Neural crest cell (in vitro differentiated cells): ENCODE measurements around the gene SDHC. TPM values are rescaled to one million over a fixed set of nuclear protein-coding genes. Genes with fewer than 3 reads are reported as not detected.

Experiments used
- DNase-seq: peaks from one replicate; pipeline ENCODE4 v3.0.0; 2021; ENCODE audit warnings: low read depth, mixed read lengths, low spot score
- H3K27ac Mint-ChIP-seq: one replicate; pipeline ENCODE4 v1.8.0; 2021; ENCODE audit warnings: mild to moderate bottlenecking, mixed read lengths; ENCODE audit not compliant: unreplicated experiment
- H3K27me3 Mint-ChIP-seq: 2 replicates; pipeline ENCODE4 v1.8.0; 2021; ENCODE audit warnings: low read depth, mild to moderate bottlenecking, mixed read lengths
- H3K36me3 Mint-ChIP-seq: 2 replicates; pipeline ENCODE4 v1.8.0; 2021; ENCODE audit warnings: low read depth, mild to moderate bottlenecking, mixed read lengths
- H3K4me1 Mint-ChIP-seq: 2 replicates; pipeline ENCODE4 v1.8.0; 2021; ENCODE audit warnings: mixed read lengths
- H3K4me3 Mint-ChIP-seq: one replicate; pipeline ENCODE4 v1.8.0; 2021; ENCODE audit warnings: mild to moderate bottlenecking, mixed read lengths
- H3K9me3 Mint-ChIP-seq: 2 replicates; pipeline ENCODE4 v1.8.0; 2021; ENCODE audit warnings: mixed read lengths
- CTCF ChIP-seq: fragments of 200-600 bp; sonication (generic); conservative IDR thresholded peaks from 2 replicates; pipeline ENCODE4 v1.5.0; 2021; ENCODE audit warnings: antibody characterized with exemption, mild to moderate bottlenecking
- total RNA-seq: library from RNA; stranded (reverse); gene quantifications from 2 replicates; pipeline ENCODE4 v1.2.1, GENCODE V29; 2021

Gene SDHC
- total RNA-seq, 1 donor from 2014 or later: 200 TPM

- no peak for TF ChIP-seq CTCF
- no peaks in the 10 kb centered on the region for H3K4me1 Mint-ChIP-seq
- H3K36me3 Mint-ChIP-seq: no peaks in the 10 kb centered on the region
- H3K27ac Mint-ChIP-seq: no peak overlapping the region
- no peaks in the 10 kb centered on the region for H3K27me3 Mint-ChIP-seq
- no peak for DNase-seq
- H3K4me3 Mint-ChIP-seq: no peak overlapping the region
- no peaks in the 10 kb centered on the region for H3K9me3 Mint-ChIP-seq
Measured at GRCh38 chr1:161373442-161373841, 59.3 kb downstream of the SDHC start.

GRCh38 chr1:161374373-161374772 is 60.2 kb downstream of the SDHC start:
- Mint-ChIP-seq H3K9me3 (no peaks in the 10 kb centered on the region), H3K4me3 (no peak overlapping the region), H3K36me3 (no peaks in the 10 kb centered on the region), H3K27ac (no peak overlapping the region), H3K27me3 (no peaks in the 10 kb centered on the region), H3K4me1 (no peaks in the 10 kb centered on the region)
- TF ChIP-seq CTCF: peak; percentile 44
- no peak for DNase-seq

- TF ChIP-seq CTCF: no peak
- Mint-ChIP-seq H3K4me1 (peaks cover 3% of the 10 kb centered on the region), H3K36me3 (no peaks in the 10 kb centered on the region), H3K9me3 (no peaks in the 10 kb centered on the region), H3K4me3 (no peak overlapping the region), H3K27ac (no peak overlapping the region), H3K27me3 (no peaks in the 10 kb centered on the region)
- no peak for DNase-seq
Measured at GRCh38 chr1:161378014-161378413, 63.8 kb downstream of the SDHC start.

GRCh38 chr1:161379071-161379470 is 64.9 kb downstream of the SDHC start:
- no peak for TF ChIP-seq CTCF
- Mint-ChIP-seq H3K36me3 (no peaks in the 10 kb centered on the region), H3K9me3 (no peaks in the 10 kb centered on the region), H3K27ac (no peak overlapping the region), H3K27me3 (no peaks in the 10 kb centered on the region), H3K4me1 (peaks cover 3% of the 10 kb centered on the region), H3K4me3 (no peak overlapping the region)
- no peak for DNase-seq

- Mint-ChIP-seq H3K27me3 (peaks cover 2% of the 10 kb centered on the region), H3K36me3 (no peaks in the 10 kb centered on the region), H3K9me3 (no peaks in the 10 kb centered on the region), H3K27ac (no peak overlapping the region), H3K4me1 (peaks cover 3% of the 10 kb centered on the region), H3K4me3 (no peak overlapping the region)
- TF ChIP-seq CTCF: no peak
- DNase-seq: no peak
Measured at GRCh38 chr1:161381707-161382106, 67.5 kb downstream of the SDHC start.
